22Rv1 (cell line): Measurements from ENCODE around the gene DEFB119.
"Not testable (repeated sequence)": the region's sequence is repeated elsewhere in the genome, so short reads cannot be mapped to it uniquely, and the experiment has no call there.

Source experiments
- H3K27ac ChIP-seq: fragments of 450-650 bp; 2 replicates; pipeline ENCODE4 v1.5.1; 2017
- CTCF ChIP-seq: fragments of 450-650 bp; IDR thresholded peaks from 2 replicates; pipeline ENCODE4 v1.5.1; 2017; ENCODE audit warnings: mild to moderate bottlenecking
- ZFX ChIP-seq: fragments of 450-650 bp; IDR thresholded peaks from 2 replicates; pipeline ENCODE4 v1.6.1; 2017; ENCODE audit warnings: antibody characterized with exemption, borderline replicate concordance

DEFB119 gene

GRCh38 chr20:31410011-31410410, 19.6 kb upstream of the DEFB119 start:
- TF ChIP-seq ZFX = no peak
- no peak for TF ChIP-seq CTCF
- H3K27ac ChIP-seq = no peak overlapping the region

GRCh38 chr20:31406115-31406514, 15.7 kb upstream of the DEFB119 start, which contains the start of gene DEFB121:
Gene DEFB121, minus strand, starts transcription at chr20:31406215. Its CDS starts 63 bp downstream, at chr20:31406152.
- H3K27ac ChIP-seq = no peak within 1 kb of the TSS
- TF ChIP-seq CTCF (no peak), ZFX (no peak)

GRCh38 chr20:31403886-31404285, 13.5 kb upstream of the DEFB119 start:
- no peak for TF ChIP-seq CTCF
- TF ChIP-seq ZFX = no peak
- H3K27ac ChIP-seq = no peak overlapping the region

- no peak overlapping the region for H3K27ac ChIP-seq
- TF ChIP-seq CTCF = no peak
- TF ChIP-seq ZFX = no peak
These were observed 4.5 kb upstream of the DEFB119 start for GRCh38 chr20:31394900-31395299.

GRCh38 chr20:31392836-31393235, 2.4 kb upstream of the DEFB119 start:
- no peak for TF ChIP-seq ZFX
- TF ChIP-seq CTCF = no peak
- H3K27ac ChIP-seq = no peak overlapping the region

GRCh38 chr20:31374346-31374745, 16.0 kb downstream of the DEFB119 start:
- no peak overlapping the region for H3K27ac ChIP-seq
- TF ChIP-seq ZFX = no peak
- no peak for TF ChIP-seq CTCF

- TF ChIP-seq ZFX = no peak
- no peak for TF ChIP-seq CTCF
These were observed 22.1 kb downstream of the DEFB119 start, which contains the start of gene DEFB118 for GRCh38 chr20:31368301-31368700. Gene DEFB118, plus strand, starts transcription at chr20:31368601. Its CDS starts 50 bp downstream, at chr20:31368651.

GRCh38 chr20:31364272-31364671, 26.1 kb downstream of the DEFB119 start:
- not testable (repeated sequence) for H3K27ac ChIP-seq

More at GRCh38 chr20:31368301-31368700, 22.1 kb downstream of the DEFB119 start, which contains the start of gene DEFB118:
- no peak within 1 kb of the TSS for H3K27ac ChIP-seq
